ENCODE measurements around the gene SERPINA5. TPM values are rescaled to one million over a fixed set of nuclear protein-coding genes. Genes with fewer than 3 reads are reported as not detected.

Gene SERPINA5
- total RNA-seq, 4 donors from 2014 or later, result 0.32 to 37.6 (median 1.5) TPM; not detected in 1

- TF ChIP-seq POLR2A (IDR thresholded peaks at IDR 0.05) (no peak), CTCF (IDR thresholded peaks at IDR 0.05) (no peak), EP300 (IDR thresholded peaks at IDR 0.05; ENCODE audit: low read depth) (no peak), POLR2AphosphoS5 (IDR thresholded peaks at IDR 0.05) (no peak)
- no peaks in the 10 kb centered on the region for H3K27me3 ChIP-seq
- intact Hi-C loops (cut with DNase I; ENCODE audit: low total_unique reads), result no loop called here
These were observed 9.8 kb upstream of the SERPINA5 start for GRCh38 chr14:94571395-94571794.

GRCh38 chr14:94571950-94572349, 9.3 kb upstream of the SERPINA5 start:
- in situ Hi-C loops (cut with MboI; ENCODE audit: low pct_ligation_motif_present in 1 of 4, low pct_unique_long_range_greater_than_20kb in 1 of 4, low sequenced_read_pairs in 3 of 4) (no loop called here), intact Hi-C loops (cut with DNase I; ENCODE audit: low total_unique reads) (no loop called here)
- Histone ChIP-seq H3K36me3 (no peaks in the 10 kb centered on the region), H3K27ac (peak overlapping the region in 3 of 4 donors; percentile 31 to 62 (median 33)), H3K4me3 (no peak overlapping the region), H3K9me3 (no peaks in the 10 kb centered on the region), H3K27me3 (no peaks in the 10 kb centered on the region), H3K4me1 (peaks cover 0 to 2% (median 0%) of the 10 kb centered on the region in 4 donors)
- TF ChIP-seq POLR2AphosphoS5 (IDR thresholded peaks at IDR 0.05) (no peak), EP300 (IDR thresholded peaks at IDR 0.05; ENCODE audit: low read depth) (no peak), POLR2A (IDR thresholded peaks at IDR 0.05) (no peak), CTCF (IDR thresholded peaks at IDR 0.05) (no peak)
- WGBS, 2 donors (ENCODE audit: low coverage in 1 of 2), result 80 to 87% methylated on average over 2 to 6 of the region's 6 CpGs
- no peak for DNase-seq

More at GRCh38 chr14:94571395-94571794, 9.8 kb upstream of the SERPINA5 start:
- in situ Hi-C loops (cut with MboI; ENCODE audit: low pct_ligation_motif_present in 1 of 4, low pct_unique_long_range_greater_than_20kb in 1 of 4, low sequenced_read_pairs in 3 of 4), result no loop called here
- Histone ChIP-seq H3K4me3 (no peak overlapping the region), H3K4me1 (peaks cover 0 to 2% (median 0%) of the 10 kb centered on the region in 4 donors), H3K27ac (peak overlapping the region in 3 of 4 donors; percentile 31 to 62 (median 33)), H3K36me3 (no peaks in the 10 kb centered on the region), H3K9me3 (no peaks in the 10 kb centered on the region)
- 58 to 100% methylated on average over 1 to 7 of the region's 7 CpGs for WGBS, 2 donors (ENCODE audit: low coverage in 1 of 2)
- DNase-seq, result no peak

GRCh38 chr14:94572637-94573303, 8.5 kb upstream of the SERPINA5 start:
- intact Hi-C loops (cut with DNase I; ENCODE audit: low total_unique reads), result no loop called here
- H3K36me3 ChIP-seq, result no peaks in the 10 kb centered on the region
- no peaks in the 10 kb centered on the region for H3K9me3 ChIP-seq
- DNase-seq, result no peak
- 82 to 86% methylated on average over 6 to 7 of the region's 7 CpGs for WGBS, 2 donors (ENCODE audit: low coverage in 1 of 2)
- H3K27me3 ChIP-seq, result no peaks in the 10 kb centered on the region
- no peak overlapping the region for H3K27ac ChIP-seq
- peaks cover 0 to 2% (median 0%) of the 10 kb centered on the region in 4 donors for H3K4me1 ChIP-seq
- no peak overlapping the region for H3K4me3 ChIP-seq
- TF ChIP-seq POLR2AphosphoS5 (IDR thresholded peaks at IDR 0.05) (no peak), EP300 (IDR thresholded peaks at IDR 0.05; ENCODE audit: low read depth) (no peak), CTCF (IDR thresholded peaks at IDR 0.05) (no peak)
- in situ Hi-C loops (cut with MboI; ENCODE audit: low pct_ligation_motif_present in 1 of 4, low pct_unique_long_range_greater_than_20kb in 1 of 4, low sequenced_read_pairs in 3 of 4), result no loop called here

GRCh38 chr14:94573475-94574277, 7.5 kb upstream of the SERPINA5 start:
- 78% methylated on average over 6 of the region's 6 CpGs; no CpG with 5 or more reads in 1 of the 2 donors for WGBS, 2 donors (ENCODE audit: low coverage in 1 of 2)
- TF ChIP-seq EP300 (IDR thresholded peaks at IDR 0.05; ENCODE audit: low read depth) (no peak), POLR2A (IDR thresholded peaks at IDR 0.05) (no peak), POLR2AphosphoS5 (IDR thresholded peaks at IDR 0.05) (no peak), CTCF (IDR thresholded peaks at IDR 0.05) (no peak)
- no peak for DNase-seq
- in situ Hi-C loops (cut with MboI; ENCODE audit: low pct_ligation_motif_present in 1 of 4, low pct_unique_long_range_greater_than_20kb in 1 of 4, low sequenced_read_pairs in 3 of 4), result no loop called here
- H3K4me1 ChIP-seq, result peaks cover 0 to 2% (median 0%) of the 10 kb centered on the region in 4 donors
- intact Hi-C loops (cut with DNase I; ENCODE audit: low total_unique reads), result no loop called here
- no peaks in the 10 kb centered on the region for H3K9me3 ChIP-seq
- no peak overlapping the region for H3K27ac ChIP-seq
- no peak overlapping the region for H3K4me3 ChIP-seq
- no peaks in the 10 kb centered on the region for H3K36me3 ChIP-seq
- no peaks in the 10 kb centered on the region for H3K27me3 ChIP-seq
